A673 (cell line): ENCODE data around the gene HOXD4.

ENCODE experiments used
- CTCF ChIP-seq: fragments of 300-800, 200-600 bp; sonication (generic); conservative IDR thresholded peaks from 2 replicates; pipeline ENCODE4 v1.5.1; 2017; ENCODE audit warnings: low read depth, mild to moderate bottlenecking, antibody characterized with exemption, low read length, moderate library complexity, mixed read lengths
- EZH2 ChIP-seq: fragments of 200-600 bp; sonication (generic); IDR thresholded peaks from 2 replicates; pipeline ENCODE4 v1.6.1; 2017; ENCODE audit warnings: borderline replicate concordance, low read depth, mild to moderate bottlenecking, mixed read lengths, antibody characterized with exemption, low read length; ENCODE audit not compliant: poor library complexity, severe bottlenecking

DNA sequence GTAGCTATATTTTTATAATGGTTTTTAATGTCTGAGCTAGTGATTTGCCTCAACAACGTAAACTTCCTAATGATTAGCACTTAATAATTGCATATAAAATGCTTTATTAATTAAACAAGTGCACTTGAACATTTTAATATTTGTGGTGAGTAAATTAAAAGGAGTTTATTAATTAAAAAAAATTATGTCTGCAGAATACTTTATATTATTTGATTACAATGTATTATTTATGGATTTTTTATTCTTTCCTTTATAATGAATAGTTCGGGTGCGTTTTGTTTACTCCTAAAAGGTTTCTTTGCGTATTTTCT, 19.5 kb upstream of the HOXD4 start:
- TF ChIP-seq EZH2 (no peak), CTCF (no peak)
